ENCODE data around the gene NR2F1. TPM values are rescaled to one million over a fixed set of nuclear protein-coding genes. Genes with fewer than 3 reads are reported as not detected.

NR2F1 gene
- polyA plus RNA-seq, 1 donor from 2014 or later: 2.1 TPM

DNA sequence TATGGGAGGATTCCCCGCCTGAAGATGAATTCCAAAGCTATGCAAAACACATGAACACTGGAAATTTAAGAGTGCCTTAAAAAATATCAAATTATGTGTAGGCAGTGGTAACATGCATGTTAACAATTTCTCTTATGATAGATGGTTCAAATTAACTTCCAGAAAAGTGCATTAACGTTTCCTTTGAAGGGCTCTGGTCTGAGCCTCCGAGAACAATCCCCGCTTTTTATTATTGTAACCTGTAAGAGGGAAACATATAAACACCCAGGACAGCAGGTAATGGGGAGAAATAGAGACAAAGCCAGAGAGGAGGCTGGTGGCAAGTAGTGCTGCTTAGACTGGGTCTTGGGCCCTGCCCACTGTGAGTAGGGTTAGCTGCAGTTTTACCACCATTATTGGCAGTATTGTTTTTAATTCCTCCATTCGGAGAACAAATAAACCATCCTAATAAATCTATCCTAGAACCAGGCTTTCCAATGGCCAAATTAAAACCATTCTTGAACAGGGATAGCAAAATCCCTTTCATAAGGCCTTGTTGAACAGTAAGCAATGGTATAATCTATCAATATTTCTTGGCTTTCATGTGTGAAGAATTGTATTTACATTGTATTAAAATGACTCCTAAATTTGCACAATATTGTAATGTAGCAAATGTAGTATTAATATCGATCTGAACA, 6.3 kb downstream of the NR2F1 start:
- H3K27ac ChIP-seq (ENCODE audit: low read length): no peak overlapping the region
- no peaks in the 10 kb centered on the region for H3K79me2 ChIP-seq (replicated peaks; ENCODE audit: insufficient read depth, low read length)
- H4K20me1 ChIP-seq (ENCODE audit: insufficient read depth): no peaks in the 10 kb centered on the region
- no peak overlapping the region for H3K4me3 ChIP-seq (ENCODE audit: low read length)
- no peaks in the 10 kb centered on the region for H3K9me2 ChIP-seq (ENCODE audit: insufficient read depth, low read length)
- TF ChIP-seq RAD21 (conservative IDR thresholded peaks at IDR 0.05) (no peak), REST (IDR thresholded peaks at IDR 0.05; ENCODE audit: borderline replicate concordance) (no peak), EP300 (conservative IDR thresholded peaks at IDR 0.05; ENCODE audit: poor library complexity, severe bottlenecking) (no peak), TAF1 (IDR thresholded peaks at IDR 0.05; ENCODE audit: low read depth) (no peak), SMC3 (conservative IDR thresholded peaks at IDR 0.05; ENCODE audit: poor library complexity) (no peak), EZH2 (IDR thresholded peaks at IDR 0.05; ENCODE audit: borderline replicate concordance, insufficient read depth, low read length, poor library complexity, severe bottlenecking) (no peak), POLR2AphosphoS5 (IDR thresholded peaks at IDR 0.05) (no peak), CTCF (IDR thresholded peaks at IDR 0.05; ENCODE audit: poor library complexity, severe bottlenecking) (no peak), MXI1 (conservative IDR thresholded peaks at IDR 0.05; ENCODE audit: poor library complexity, severe bottlenecking) (no peak)
- peaks cover 92% of the 10 kb centered on the region for H3K27me3 ChIP-seq (ENCODE audit: insufficient read depth, low read depth, low read length)
- peaks cover 10% of the 10 kb centered on the region for H3K9me3 ChIP-seq (ENCODE audit: low read length)
- no peak overlapping the region for H3K9ac ChIP-seq (ENCODE audit: low read length)
- H2AFZ ChIP-seq (ENCODE audit: low read depth, low read length): no peak overlapping the region
- no peaks in the 10 kb centered on the region for H3F3A ChIP-seq (ENCODE audit: insufficient read depth, low read length, poor library complexity, severe bottlenecking)
- no peaks in the 10 kb centered on the region for H3K36me3 ChIP-seq (ENCODE audit: insufficient read depth, low read length)
- H3K4me2 ChIP-seq (ENCODE audit: low read length): no peak overlapping the region

DNA sequence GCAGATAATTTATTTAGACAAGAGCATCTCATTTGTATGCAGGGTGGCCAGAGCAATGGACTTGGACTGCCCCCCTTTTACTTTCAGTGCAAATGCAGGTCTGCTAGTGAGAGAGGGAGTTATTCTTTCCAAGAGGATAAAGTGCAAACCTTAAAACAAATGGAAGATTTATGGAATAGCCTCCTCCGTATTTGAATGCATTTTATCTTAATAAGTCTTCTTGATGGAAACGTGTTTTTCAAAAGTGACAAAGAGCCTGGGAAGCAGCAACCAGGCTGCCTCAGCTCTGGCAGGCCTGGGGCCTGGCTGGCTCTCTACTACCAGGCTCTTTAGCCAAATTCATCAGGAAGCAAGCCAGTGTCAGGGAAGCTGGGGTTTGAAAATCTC, 6.8 kb downstream of the NR2F1 start:
- H3K27ac ChIP-seq (ENCODE audit: low read length): no peak overlapping the region

More for the DNA sequence above, 6.8 kb downstream of the NR2F1 start:
- no peaks in the 10 kb centered on the region for H3K79me2 ChIP-seq (replicated peaks; ENCODE audit: insufficient read depth, low read length)
- H3K27me3 ChIP-seq (ENCODE audit: insufficient read depth, low read depth, low read length): peaks cover 95% of the 10 kb centered on the region
- H3K9me3 ChIP-seq (ENCODE audit: low read length): peaks cover 13% of the 10 kb centered on the region
- no peaks in the 10 kb centered on the region for H3K36me3 ChIP-seq (ENCODE audit: insufficient read depth, low read length)
- no peak overlapping the region for H3K4me2 ChIP-seq (ENCODE audit: low read length)
- H2AFZ ChIP-seq (ENCODE audit: low read depth, low read length): no peak overlapping the region
- no peaks in the 10 kb centered on the region for H4K20me1 ChIP-seq (ENCODE audit: insufficient read depth)
- H3K4me3 ChIP-seq (ENCODE audit: low read length): no peak overlapping the region
- H3K9me2 ChIP-seq (ENCODE audit: insufficient read depth, low read length): no peaks in the 10 kb centered on the region
- TF ChIP-seq SMC3 (conservative IDR thresholded peaks at IDR 0.05; ENCODE audit: poor library complexity): no peak
- no peak for TF ChIP-seq TAF1 (IDR thresholded peaks at IDR 0.05; ENCODE audit: low read depth)
- no peak for TF ChIP-seq REST (IDR thresholded peaks at IDR 0.05; ENCODE audit: borderline replicate concordance)
- no peak for TF ChIP-seq POLR2AphosphoS5 (IDR thresholded peaks at IDR 0.05)
- no peak for TF ChIP-seq RAD21 (conservative IDR thresholded peaks at IDR 0.05)
- no peak for TF ChIP-seq EP300 (conservative IDR thresholded peaks at IDR 0.05; ENCODE audit: poor library complexity, severe bottlenecking)
- TF ChIP-seq CTCF (IDR thresholded peaks at IDR 0.05; ENCODE audit: poor library complexity, severe bottlenecking): no peak
- TF ChIP-seq MXI1 (conservative IDR thresholded peaks at IDR 0.05; ENCODE audit: poor library complexity, severe bottlenecking): no peak
- no peak for TF ChIP-seq EZH2 (IDR thresholded peaks at IDR 0.05; ENCODE audit: borderline replicate concordance, insufficient read depth, low read length, poor library complexity, severe bottlenecking)
- no peaks in the 10 kb centered on the region for H3F3A ChIP-seq (ENCODE audit: insufficient read depth, low read length, poor library complexity, severe bottlenecking)
- no peak overlapping the region for H3K9ac ChIP-seq (ENCODE audit: low read length)
